GM18526 (cell line): Measurements from ENCODE around the gene NOTUM.

Experiments used
- POLR2A ChIP-seq: IDR thresholded peaks from 3 replicates; pipeline ENCODE4 v1.6.1; 2011; ENCODE audit not compliant: insufficient read length; ENCODE audit errors: extremely low read depth

The NOTUM gene

GRCh38 chr17:81961087-81961511 lies at the start of gene NOTUM:
Gene NOTUM (minus strand): TSS chr17:81961187. CDS start chr17:81960909, 278 bp downstream.
- no peak for TF ChIP-seq POLR2A

DNA sequence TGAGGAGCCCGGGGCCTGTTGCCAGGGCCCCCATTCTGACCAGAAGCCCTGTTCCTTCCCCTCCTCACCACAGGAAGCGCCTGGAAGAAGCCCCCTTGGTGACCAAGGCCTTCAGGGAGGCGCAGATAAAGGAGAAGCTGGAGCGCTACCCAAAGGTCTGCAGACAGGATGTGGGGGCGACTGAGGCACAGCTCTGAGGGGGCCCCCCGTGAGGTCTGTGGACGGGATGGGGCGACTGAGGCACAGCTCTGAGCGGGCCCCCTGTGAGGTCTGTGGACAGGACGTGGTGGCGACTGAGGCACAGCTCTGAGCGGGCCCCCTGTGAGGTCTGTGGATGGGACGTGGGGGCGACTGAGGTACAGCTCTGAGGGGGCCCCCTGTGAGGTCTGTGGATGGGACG lies 48.4 kb upstream of the NOTUM start:
- no peak for TF ChIP-seq POLR2A

- no peak for TF ChIP-seq POLR2A
Observed at GRCh38 chr17:82008941-82009405, 48.0 kb upstream of the NOTUM start.

- TF ChIP-seq POLR2A: no peak
Observed at GRCh38 chr17:82008258-82008940, 47.4 kb upstream of the NOTUM start.

- TF ChIP-seq POLR2A: no peak
Observed at GRCh38 chr17:82007495-82008257, 46.7 kb upstream of the NOTUM start.

DNA sequence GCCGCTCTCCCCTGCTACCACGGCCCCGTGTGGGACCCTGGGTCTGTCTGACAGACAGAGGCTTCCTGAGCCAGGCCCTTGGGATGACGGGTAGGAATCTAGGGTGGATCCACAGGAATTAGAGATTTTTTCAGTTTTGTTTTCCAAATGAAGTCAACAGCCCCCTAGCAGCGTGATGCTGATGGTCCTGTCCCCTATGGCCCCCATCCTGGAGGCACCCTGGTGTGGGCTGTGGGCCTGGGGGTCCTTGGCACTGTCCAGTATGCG lies 46.2 kb upstream of the NOTUM start:
- TF ChIP-seq POLR2A: no peak

DNA sequence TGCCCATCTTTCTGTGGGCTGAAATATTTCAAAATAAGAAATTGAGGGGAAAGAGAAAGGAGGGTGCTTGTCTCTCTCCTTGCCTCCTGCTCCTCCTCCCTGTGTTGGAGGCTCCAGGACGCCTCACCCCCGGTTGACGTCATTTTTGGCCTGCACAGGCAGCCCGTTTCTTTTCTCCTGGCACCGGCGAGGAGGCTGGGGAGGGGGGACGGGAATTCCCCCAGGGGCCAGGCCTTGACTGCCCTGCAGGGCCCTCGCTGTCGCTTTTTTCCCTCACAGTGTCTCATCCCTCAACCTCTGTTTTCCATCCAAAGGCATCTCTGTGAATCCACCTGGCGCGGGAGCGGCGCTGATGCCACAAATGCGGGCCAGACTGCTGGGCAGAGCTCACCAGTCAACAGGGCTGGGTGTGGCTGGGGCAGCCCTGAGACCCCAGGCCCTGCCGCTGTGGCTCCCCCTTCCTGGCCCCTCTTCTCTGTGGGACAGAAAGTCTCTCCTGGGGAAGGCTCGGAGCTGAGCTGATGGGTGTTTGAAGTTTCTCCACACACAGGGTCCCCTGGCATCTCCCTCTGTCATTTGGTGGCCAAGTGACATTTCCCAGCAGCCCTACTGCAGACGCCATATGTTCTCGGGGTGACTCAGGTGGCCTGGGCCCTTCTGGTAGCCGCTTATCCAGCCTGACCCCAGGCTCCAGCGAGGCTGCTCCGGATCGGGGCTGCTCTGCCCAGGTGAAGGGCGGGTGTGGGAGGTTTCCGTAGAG lies 45.7 kb upstream of the NOTUM start:
- TF ChIP-seq POLR2A: no peak

DNA sequence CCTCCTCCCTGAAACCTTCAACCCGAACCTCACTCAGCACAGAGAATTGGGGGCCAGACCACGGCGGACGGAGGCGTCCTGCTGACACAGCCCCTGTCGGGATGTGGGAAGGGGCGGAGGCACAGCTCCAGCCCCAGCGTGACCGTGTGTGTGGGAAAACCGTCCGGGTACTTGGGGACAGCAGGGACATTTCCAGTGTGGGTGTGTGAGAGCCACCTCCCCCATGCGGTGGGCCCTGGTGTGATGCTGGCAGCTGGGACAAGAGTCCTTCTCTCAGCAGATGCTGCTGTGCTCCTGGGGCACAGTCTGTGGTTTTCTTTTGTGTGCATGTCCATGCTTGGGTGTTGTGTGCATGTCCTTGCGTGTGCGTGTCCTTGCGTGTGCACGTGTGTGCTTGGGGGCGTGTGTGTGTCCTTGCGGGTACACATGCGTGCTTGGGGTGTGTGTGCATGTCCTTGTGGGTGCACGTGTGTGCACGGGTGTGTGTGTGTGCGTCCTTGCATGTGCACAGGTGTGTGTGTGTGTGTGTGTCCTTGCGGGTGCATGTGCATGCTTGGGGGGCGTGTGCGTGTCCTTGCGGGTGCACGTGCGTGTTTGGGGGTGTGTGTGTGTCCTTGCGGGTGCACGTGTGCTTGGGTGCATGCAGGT lies 44.8 kb upstream of the NOTUM start:
- TF ChIP-seq POLR2A: no peak

DNA sequence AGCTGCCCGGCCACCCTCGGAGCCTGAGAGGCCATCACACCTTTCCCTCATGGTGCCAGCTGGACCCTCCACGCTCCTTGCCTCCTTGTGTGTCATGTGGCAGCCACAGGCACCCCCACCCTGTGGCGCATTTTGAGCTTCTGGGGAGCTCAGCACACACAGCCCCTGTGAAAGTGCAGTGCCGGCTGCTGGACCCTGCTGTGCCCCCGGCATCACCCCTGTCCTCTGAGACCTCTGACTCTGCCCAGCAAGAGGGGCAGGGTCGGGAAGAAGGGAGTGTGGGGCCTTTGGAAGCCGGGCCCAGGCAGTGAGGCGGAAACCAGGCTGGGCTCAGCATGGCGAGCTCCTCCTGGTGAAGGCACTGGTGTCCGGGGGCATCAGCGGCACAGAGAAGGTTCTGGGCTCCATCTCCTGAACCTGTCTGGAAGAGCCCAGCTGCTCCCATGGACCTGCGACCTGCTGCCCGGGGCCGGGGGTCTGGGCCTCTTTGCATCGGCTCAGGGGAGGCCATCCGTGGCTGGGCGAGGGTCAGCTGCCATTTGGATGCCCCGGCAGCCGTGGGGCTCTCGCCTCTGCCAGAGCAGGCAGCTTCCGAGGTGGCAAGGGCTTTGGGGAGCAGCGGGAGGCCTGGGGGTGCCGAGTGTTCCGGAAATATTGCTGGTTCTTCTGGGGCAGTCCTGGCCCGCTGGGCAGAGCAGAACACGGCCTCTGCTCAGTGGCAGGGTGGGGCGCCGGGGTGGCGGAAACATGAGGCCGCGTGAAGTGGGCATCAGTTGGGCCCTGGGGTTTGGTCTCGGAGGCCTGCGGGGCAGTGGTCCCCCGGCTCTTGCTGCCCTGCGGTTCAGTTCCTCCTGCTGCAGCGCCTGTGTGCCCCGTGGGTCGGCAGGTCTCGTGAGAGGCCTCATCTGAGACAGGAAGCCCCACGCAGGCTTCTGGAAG lies 43.8 kb upstream of the NOTUM start:
- TF ChIP-seq POLR2A: no peak

DNA sequence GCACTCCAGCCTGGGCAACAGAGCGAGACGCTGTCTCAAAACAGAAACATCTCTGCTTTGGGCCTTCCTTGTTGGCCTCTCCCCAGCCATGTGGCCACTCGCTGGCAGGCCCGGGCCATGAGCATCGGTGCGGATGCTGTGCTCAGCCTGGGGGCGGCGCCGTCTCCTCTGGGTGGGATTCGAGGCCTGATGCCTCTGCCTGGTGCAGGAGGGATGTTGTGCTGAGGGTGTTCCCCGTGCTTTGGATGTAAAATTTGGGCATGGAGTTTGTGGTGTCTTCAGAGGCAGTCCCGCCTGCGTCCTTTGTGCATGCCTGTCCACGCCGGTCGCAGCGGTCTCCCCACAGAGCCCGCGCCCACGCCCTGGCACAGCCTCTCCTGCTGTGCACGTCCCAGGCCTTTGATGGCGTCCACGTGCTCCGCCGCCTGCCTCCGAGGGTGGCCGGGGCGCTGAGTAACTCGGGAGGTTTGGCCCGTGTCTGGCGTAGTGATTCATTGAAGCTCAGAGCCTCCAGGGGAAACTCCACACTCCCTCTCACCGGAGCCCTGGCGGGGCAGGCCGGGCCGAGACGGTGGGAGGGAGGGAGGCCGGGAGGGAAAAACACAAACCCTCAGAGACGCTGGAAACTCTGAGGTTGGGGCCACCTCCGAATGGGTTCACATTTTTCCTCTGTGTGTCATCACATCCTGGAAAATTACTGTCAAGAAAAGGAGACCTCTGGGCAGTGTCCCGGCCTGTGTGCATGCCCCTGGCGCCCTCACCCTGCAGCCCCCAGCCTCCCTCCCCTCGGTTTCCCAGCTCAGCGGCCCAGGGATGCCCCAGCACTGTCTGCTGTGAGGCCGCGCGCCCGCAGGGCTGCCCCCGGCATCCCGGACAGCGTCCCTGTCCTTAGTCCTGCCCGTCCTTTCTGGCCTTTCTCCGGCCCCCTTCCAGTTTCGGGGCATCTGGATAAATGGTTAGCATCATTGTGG lies 42.7 kb upstream of the NOTUM start:
- no peak for TF ChIP-seq POLR2A

- TF ChIP-seq POLR2A: no peak
Observed at GRCh38 chr17:82001571-82002056, 40.6 kb upstream of the NOTUM start.

DNA sequence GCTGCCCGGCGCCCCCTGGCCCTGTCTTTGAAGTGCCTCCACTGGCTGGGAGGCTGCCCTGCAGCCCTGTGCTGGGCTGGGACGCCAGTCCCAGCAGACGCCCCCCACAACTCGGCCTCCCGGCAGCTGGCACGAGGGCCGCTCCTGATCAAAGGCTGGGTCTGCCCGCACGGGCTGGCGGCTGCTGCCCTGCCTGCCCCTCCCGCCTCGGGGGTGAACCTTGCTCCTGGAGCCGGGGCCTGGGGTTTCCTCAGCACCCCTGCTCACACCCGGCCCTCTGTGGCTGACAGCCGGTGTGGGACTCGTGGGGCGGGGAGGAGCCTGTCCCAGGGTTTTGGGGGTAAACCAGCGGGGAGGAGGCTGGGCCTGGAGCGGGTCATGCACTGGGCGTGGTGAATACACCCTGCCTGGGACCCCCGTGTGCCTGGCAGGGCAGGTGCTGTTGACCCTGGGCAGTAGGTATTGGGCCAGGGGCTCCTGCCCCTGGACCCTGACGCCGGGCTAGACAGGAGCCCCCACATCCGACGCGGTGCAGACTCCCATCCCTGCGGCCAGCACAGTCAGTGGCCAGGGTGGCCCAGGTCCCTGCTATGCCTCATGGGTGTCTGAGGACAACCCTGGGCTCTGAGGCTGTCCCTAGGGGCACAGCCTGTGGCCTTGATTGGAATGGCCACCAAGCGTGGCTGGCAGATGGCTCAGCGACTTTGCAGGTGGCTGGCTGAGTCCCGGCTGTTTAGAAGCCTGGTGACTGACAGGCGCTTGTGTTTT lies 40.0 kb upstream of the NOTUM start:
- no peak for TF ChIP-seq POLR2A
